Endothelial cell of coronary artery (primary cell): Measurements from ENCODE around the gene RTF2. TPM values are rescaled to one million over a fixed set of nuclear protein-coding genes. Genes with fewer than 3 reads are reported as not detected.

Source experiments
- total RNA-seq: library from RNA; depleted of rRNA; stranded (reverse); fragments of >200 nt; gene quantifications from 2 replicates; pipeline ENCODE4 v1.2.3, GENCODE V29; 2014

RTF2 gene, protein sequence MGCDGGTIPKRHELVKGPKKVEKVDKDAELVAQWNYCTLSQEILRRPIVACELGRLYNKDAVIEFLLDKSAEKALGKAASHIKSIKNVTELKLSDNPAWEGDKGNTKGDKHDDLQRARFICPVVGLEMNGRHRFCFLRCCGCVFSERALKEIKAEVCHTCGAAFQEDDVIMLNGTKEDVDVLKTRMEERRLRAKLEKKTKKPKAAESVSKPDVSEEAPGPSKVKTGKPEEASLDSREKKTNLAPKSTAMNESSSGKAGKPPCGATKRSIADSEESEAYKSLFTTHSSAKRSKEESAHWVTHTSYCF
- total RNA-seq = 92.6 and 95.6 TPM in 2 replicates

DNA sequence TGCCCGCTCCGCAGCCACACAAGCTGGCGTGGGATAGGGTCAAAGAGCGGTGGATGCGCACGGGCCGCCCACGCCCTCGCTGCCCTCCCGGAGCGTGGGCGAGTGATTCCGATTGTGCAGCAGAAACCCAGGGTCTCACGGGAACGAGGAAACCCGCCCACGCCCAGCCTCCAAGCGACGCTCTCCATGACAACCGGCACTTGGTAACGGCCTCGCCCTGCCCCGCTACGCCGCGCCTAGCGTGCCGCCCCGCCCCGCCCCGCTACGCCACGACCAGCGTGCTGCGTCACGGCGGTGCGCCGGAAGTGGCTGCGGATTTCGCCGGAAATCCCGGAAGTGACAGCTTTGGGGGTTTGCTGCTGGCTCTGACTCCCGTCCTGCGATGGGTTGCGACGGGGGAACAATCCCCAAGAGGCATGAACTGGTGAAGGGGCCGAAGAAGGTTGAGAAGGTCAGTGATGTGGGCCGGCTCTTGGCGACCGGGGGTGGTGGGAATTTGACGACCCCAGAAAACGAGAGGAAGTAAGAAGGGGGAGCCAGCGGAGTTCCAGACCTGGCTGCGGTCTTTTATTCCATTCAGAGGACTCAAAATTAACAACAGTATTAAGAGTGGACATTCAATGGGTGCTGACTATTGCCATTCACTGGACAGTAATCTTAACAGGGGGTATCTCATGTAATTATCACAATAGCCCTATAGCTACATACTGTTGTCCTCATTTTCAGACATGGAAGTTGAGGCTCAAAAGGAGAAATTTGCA lies at the start of gene RTF2:
Gene RTF2 (plus strand): TSS at position 312 of the 761 bp plus-strand sequence. CDS start 71 bp downstream, at position 383.

DNA sequence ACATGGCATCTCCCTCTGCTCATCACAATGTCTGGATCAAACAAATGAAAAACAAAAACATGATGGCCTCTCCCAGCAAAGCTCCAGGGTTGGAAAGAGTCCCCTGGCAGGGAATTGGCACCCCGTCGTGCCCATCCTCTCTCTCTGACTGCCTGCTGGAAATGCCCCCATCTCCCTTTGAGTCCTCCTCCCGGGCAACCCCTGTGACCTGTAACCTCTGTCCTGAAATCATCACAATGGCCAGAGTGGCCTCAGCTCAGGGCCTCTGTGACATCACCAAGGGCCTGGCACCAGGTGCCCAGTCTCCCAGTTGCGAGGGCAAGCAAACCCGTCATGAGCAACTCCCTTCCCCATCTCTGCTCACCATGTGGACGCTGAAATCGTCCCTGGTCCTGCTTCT lies 56.0 kb downstream of the RTF2 start, which contains the start of gene FAM209A:
Gene FAM209A (plus strand): TSS at position 301 of the 400 bp plus-strand sequence. CDS start 65 bp downstream, at position 366.

DNA sequence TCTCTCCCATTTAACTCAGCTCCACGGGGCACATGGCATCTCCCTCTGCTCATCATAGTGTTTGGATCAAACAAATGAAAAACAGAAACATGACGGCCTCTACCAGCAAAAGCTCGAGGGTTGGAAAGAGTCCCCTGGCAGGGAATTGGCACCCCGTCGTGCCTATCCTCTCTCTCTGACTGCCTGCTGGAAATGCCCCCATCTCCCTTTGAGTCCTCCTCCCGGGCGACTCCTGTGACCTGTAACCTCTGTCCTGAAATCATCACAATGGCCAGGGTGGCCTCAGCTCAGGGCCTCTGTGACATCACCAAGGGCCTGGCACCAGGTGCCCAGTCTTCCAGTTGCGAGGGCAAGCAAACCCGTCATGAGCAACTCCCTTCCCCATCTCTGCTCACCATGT lies 64.5 kb downstream of the RTF2 start, which contains the start of gene FAM209B:
Gene FAM209B (plus strand): TSS at position 301 of the 400 bp plus-strand sequence. CDS start 96 bp downstream, at position 397.

Other genes with a start within 250 kb of the RTF2 start
- not detected in 2 replicates for gene MC3R, start 219.9 kb upstream of the RTF2 start, total RNA-seq
- gene FAM210B, start 109.7 kb upstream of the RTF2 start, total RNA-seq = 38.1 and 39.9 TPM in 2 replicates
- gene AURKA, start 76.4 kb upstream of the RTF2 start, total RNA-seq = 14.1 and 39.9 TPM in 2 replicates
- gene CSTF1, start 76.0 kb upstream of the RTF2 start, total RNA-seq = 26.1 and 28.3 TPM in 2 replicates
- not detected in 2 replicates for gene CASS4, start 56.4 kb upstream of the RTF2 start, total RNA-seq
- gene FAM209A, start 56.1 kb downstream of the RTF2 start, total RNA-seq = not detected in 2 replicates
- 0.18 TPM in 1 of 2 replicates, not detected in the other for gene FAM209B, start 64.6 kb downstream of the RTF2 start, total RNA-seq
- not detected in 2 replicates for gene TFAP2C, start 160.7 kb downstream of the RTF2 start, total RNA-seq